IPS-20b (cell line): ENCODE measurements around the gene PDGFRB.

ENCODE experiments used
- H3K27ac ChIP-seq: one replicate; pipeline ENCODE4 v1.5.1; 2013; ENCODE audit warnings: low read length
- H3K27me3 ChIP-seq: 2 replicates; pipeline ENCODE4 v1.6.1; 2013; ENCODE audit warnings: mild to moderate bottlenecking, low read length, inconsistent platforms; ENCODE audit not compliant: insufficient read depth
- H3K36me3 ChIP-seq: 2 replicates; pipeline ENCODE4 v1.6.1; 2013; ENCODE audit warnings: low read depth, mild to moderate bottlenecking, inconsistent platforms, low read length, moderate library complexity; ENCODE audit not compliant: insufficient read depth
- H3K4me1 ChIP-seq: 2 replicates; pipeline ENCODE4 v1.6.1; 2013; ENCODE audit warnings: mild to moderate bottlenecking, control low read depth, inconsistent platforms, low read length, moderate library complexity; ENCODE audit not compliant: insufficient read depth
- H3K4me3 ChIP-seq: 2 replicates; pipeline ENCODE4 v1.5.1; 2013; ENCODE audit warnings: mild to moderate bottlenecking, low read length, inconsistent platforms
- H3K9ac ChIP-seq: 2 replicates; pipeline ENCODE4 v1.6.1; 2013; ENCODE audit warnings: low read depth, mild to moderate bottlenecking, inconsistent platforms, low read length, moderate library complexity
- H3K9me3 ChIP-seq: 2 replicates; pipeline ENCODE4 v1.6.1; 2013; ENCODE audit warnings: mild to moderate bottlenecking, low read depth, low read length, inconsistent platforms; ENCODE audit not compliant: insufficient read depth

Gene PDGFRB

GRCh38 chr5:150167908-150168307 lies 12.3 kb upstream of the PDGFRB start:
- Histone ChIP-seq H3K4me3 (no peak overlapping the region), H3K27ac (no peak overlapping the region), H3K27me3 (peaks cover 100% of the 10 kb centered on the region), H3K4me1 (peaks cover 5% of the 10 kb centered on the region; the same call in 1 of the 2 replicates), H3K36me3 (no peaks in the 10 kb centered on the region), H3K9me3 (no peaks in the 10 kb centered on the region), H3K9ac (no peak overlapping the region)

- Histone ChIP-seq H3K9ac (no peak overlapping the region), H3K4me1 (peaks cover 5% of the 10 kb centered on the region; the same call in 1 of the 2 replicates), H3K27ac (no peak overlapping the region), H3K36me3 (no peaks in the 10 kb centered on the region), H3K4me3 (no peak overlapping the region; the same call in 1 of the 2 replicates), H3K27me3 (peaks cover 96% of the 10 kb centered on the region), H3K9me3 (no peaks in the 10 kb centered on the region)
Measured at GRCh38 chr5:150167512-150167850, 11.8 kb upstream of the PDGFRB start.

GRCh38 chr5:150166650-150167511 lies 11.2 kb upstream of the PDGFRB start, which contains the start of gene CDX1:
Gene CDX1, plus strand, starts transcription at chr5:150166778. Its CDS starts 99 bp downstream, at chr5:150166877.
- H3K9ac ChIP-seq: no peak within 1 kb of the TSS
- no peak within 1 kb of the TSS; the same call in 1 of the 2 replicates for H3K4me3 ChIP-seq
- no peaks in the 10 kb centered on the region for H3K36me3 ChIP-seq
- H3K9me3 ChIP-seq: no peaks in the 10 kb centered on the region
- no peak within 1 kb of the TSS for H3K27ac ChIP-seq
- H3K27me3 ChIP-seq: peaks cover 93% of the 10 kb centered on the region
- peaks cover 5% of the 10 kb centered on the region; the same call in 1 of the 2 replicates for H3K4me1 ChIP-seq

- H3K27ac ChIP-seq: no peak overlapping the region
- H3K9me3 ChIP-seq: no peaks in the 10 kb centered on the region
- no peak overlapping the region for H3K9ac ChIP-seq
- peaks cover 5% of the 10 kb centered on the region for H3K4me1 ChIP-seq
- H3K4me3 ChIP-seq: no peak overlapping the region
- H3K36me3 ChIP-seq: no peaks in the 10 kb centered on the region
- peaks cover 86% of the 10 kb centered on the region for H3K27me3 ChIP-seq
Measured at GRCh38 chr5:150166037-150166649, 10.5 kb upstream of the PDGFRB start.

GRCh38 chr5:150164211-150164980 lies 8.8 kb upstream of the PDGFRB start:
- Histone ChIP-seq H3K4me3 (no peak overlapping the region), H3K36me3 (no peaks in the 10 kb centered on the region), H3K9ac (no peak overlapping the region), H3K27ac (no peak overlapping the region), H3K27me3 (peaks cover 68% of the 10 kb centered on the region), H3K9me3 (no peaks in the 10 kb centered on the region), H3K4me1 (peaks cover 5% of the 10 kb centered on the region)

- Histone ChIP-seq H3K4me3 (no peak overlapping the region), H3K27me3 (peaks cover 60% of the 10 kb centered on the region), H3K36me3 (no peaks in the 10 kb centered on the region), H3K27ac (no peak overlapping the region), H3K9me3 (no peaks in the 10 kb centered on the region), H3K4me1 (peaks cover 5% of the 10 kb centered on the region), H3K9ac (no peak overlapping the region)
Measured at GRCh38 chr5:150163547-150164059, 8.0 kb upstream of the PDGFRB start.

GRCh38 chr5:150163035-150163434 lies 7.4 kb upstream of the PDGFRB start:
- peaks cover 55% of the 10 kb centered on the region for H3K27me3 ChIP-seq

GRCh38 chr5:150162142-150162513 lies 6.5 kb upstream of the PDGFRB start:
- H3K36me3 ChIP-seq: no peaks in the 10 kb centered on the region
- peaks cover 45% of the 10 kb centered on the region for H3K27me3 ChIP-seq
- H3K4me1 ChIP-seq: peaks cover 2% of the 10 kb centered on the region; the same call in 1 of the 2 replicates
- H3K27ac ChIP-seq: no peak overlapping the region
- H3K9me3 ChIP-seq: no peaks in the 10 kb centered on the region
- no peak overlapping the region for H3K4me3 ChIP-seq
- no peak overlapping the region for H3K9ac ChIP-seq

More at GRCh38 chr5:150163035-150163434, 7.4 kb upstream of the PDGFRB start:
- H3K4me1 ChIP-seq: peaks cover 5% of the 10 kb centered on the region
- H3K9me3 ChIP-seq: no peaks in the 10 kb centered on the region
- H3K27ac ChIP-seq: no peak overlapping the region
- H3K9ac ChIP-seq: no peak overlapping the region
- H3K36me3 ChIP-seq: no peaks in the 10 kb centered on the region
- H3K4me3 ChIP-seq: no peak overlapping the region

GRCh38 chr5:150161242-150162141 lies 5.8 kb upstream of the PDGFRB start:
- Histone ChIP-seq H3K4me3 (peak overlapping the region; percentile 52; the same call in 1 of the 2 replicates), H3K9ac (no peak overlapping the region)

GRCh38 chr5:150160448-150161081 lies 4.9 kb upstream of the PDGFRB start:
- H3K36me3 ChIP-seq: no peaks in the 10 kb centered on the region
- H3K9ac ChIP-seq: no peak overlapping the region
- H3K27ac ChIP-seq: no peak overlapping the region
- no peaks in the 10 kb centered on the region; the same call in 1 of the 2 replicates for H3K4me1 ChIP-seq
- H3K9me3 ChIP-seq: no peaks in the 10 kb centered on the region
- H3K27me3 ChIP-seq: peaks cover 30% of the 10 kb centered on the region
- no peak overlapping the region for H3K4me3 ChIP-seq

More at GRCh38 chr5:150161242-150162141, 5.8 kb upstream of the PDGFRB start:
- no peak overlapping the region for H3K27ac ChIP-seq
- no peaks in the 10 kb centered on the region for H3K9me3 ChIP-seq
- H3K4me1 ChIP-seq: peaks cover 2% of the 10 kb centered on the region; the same call in 1 of the 2 replicates
- peaks cover 39% of the 10 kb centered on the region for H3K27me3 ChIP-seq
- no peaks in the 10 kb centered on the region for H3K36me3 ChIP-seq
